NCI-H2171 treated with DMSO at 0.1 percent for 48 hours (cell line): Measurements from ENCODE around the gene COL18A1.

Experiments used
- DNase-seq: peaks from one replicate; lab custom pipeline; 2025; lab: John Stamatoyannopoulos, UW

The COL18A1 gene

DNA sequence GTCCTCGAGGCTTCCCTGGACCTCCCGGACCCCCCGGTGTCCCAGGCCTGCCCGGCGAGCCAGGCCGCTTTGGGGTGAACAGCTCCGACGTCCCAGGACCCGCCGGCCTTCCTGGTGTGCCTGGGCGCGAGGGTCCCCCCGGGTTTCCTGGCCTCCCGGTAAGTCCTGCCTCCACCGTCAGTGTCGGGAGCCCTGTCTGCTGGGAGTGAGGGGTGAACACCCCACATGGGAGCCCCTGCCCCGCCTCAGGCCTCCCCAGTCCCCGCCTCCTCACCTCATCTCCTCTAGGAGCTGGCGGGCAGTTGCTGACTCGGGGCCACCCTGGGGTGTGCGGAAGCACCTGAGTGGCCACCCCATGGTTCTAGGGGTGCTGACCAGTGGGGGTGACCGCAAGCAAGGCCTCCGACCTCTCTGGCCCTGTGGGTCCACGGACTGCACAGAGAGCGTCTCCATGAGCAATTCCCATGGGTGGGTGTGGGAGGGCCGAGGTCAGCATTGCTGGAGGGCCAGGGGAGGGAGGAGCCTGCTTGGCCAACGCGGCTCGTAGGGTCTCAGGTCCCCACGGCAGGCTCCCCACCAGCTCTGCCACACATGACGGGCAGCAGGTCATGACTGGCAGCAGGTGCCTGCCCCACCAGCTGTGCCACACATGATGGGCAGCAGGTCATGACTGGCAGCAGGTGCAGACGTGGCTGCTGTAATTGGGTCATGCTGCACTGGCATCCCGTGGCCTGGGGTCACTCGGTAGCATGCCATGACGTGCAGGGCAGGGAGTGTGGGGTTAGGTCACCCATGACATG is 75.9 kb downstream of the COL18A1 start:
- DNase-seq = no peak

DNA sequence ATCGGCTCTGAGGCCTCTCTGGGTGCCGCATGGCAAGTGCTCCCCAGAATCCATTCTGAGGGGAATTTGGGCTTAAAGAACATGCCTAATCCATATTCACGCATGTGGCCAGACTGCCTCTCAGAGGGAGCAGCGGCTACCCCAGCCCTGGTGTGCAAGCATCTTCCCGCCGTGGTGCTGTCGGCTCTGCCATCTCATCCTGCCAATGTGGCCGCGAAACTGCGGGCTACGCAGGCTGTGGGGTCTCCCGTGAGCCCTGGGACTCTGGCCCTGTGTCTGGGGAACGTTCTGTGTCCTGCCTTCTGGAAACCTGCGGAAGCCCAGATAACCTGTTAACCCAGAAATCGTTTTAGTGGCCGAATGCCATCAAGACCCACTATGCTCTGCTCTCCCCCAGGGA is 76.6 kb downstream of the COL18A1 start:
- DNase-seq = no peak

DNA sequence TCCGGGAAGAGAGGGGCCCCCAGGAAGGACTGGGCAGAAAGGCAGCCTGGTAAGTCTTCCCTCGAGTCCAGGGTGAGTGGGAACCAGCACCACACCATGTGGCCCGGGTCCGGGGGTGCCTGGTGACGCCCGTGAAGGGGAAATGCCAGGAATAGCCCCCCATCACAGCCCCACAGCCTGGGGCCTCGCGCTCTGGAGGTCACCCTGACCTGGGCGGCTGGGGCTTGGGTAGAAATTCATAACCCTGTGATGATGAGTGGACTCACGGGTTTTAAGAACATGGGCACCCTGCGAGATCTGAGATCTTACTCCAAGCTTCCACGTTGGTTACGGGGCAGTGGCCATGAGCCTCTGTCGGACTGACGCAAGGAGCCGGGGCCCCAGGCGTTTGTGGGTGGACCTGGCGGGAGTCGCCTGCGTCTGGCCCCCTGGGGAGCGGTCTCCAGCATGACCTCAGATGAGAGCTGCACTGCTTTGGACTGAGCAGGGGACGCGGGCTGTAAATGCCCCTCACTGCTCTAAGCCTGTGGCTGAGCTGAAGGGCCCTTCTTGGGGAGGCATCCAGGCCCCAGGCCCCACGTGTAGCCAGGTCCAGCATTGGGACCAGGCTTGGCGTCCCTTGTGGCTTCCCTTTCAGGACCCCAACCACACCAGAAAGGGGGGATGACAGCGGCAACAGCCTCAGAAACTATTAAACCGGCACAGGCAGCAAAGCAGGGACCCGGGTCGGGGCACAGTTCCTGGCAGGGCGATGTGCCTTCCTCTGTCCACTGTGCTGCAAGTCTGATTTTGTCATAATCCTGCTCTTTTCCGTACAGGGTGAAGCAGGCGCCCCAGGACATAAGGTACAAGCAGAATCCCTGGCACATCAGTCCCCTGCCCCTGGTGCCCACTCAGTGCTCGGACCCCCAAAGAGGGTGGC is 77.3 kb downstream of the COL18A1 start:
- DNase-seq = no peak

DNA sequence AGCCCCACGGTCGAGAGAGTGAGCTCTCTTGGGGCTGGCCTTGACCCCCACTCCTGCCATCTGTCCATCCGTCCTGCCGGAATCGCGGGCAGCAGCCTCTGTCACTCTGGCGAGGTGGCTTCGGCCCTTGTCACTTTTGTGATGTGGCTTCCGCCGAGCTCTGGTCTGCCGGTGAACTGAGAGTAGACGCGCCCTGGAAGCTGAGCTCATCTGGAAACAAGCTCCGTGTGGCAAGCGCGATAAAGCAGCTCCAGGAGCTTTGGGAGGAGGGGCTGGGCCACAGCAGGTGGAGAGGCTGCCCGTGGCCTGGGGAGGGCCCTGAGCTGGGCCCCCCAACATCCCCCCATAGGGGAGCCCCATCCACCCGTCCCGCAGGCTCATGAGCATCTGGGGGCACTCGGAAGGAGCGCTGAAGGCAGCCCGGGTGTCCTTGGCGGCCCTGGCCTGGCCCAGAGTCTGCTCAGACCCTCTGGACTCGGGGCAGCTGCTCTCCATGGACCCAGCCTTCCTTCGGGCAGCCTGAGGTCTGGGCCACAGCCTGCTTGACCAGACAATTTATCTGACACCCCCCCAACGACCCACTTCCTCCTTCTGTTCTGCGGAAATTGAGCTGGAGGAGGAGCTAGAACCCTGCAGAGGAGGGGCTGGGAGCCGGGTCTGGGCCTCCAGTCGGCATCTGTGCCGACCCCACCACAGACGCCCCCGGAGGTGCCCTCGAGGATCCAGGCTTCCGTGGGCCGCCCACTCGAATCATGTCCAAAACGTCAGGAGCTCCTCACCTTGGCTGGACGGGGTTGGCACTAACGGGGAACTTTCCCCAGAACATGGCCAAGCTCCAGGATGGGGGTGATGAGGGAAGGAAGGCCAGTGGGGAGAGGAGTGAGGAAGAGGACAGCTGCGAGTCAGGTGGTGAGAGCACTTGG is 78.2 kb downstream of the COL18A1 start:
- DNase-seq = no peak

DNA sequence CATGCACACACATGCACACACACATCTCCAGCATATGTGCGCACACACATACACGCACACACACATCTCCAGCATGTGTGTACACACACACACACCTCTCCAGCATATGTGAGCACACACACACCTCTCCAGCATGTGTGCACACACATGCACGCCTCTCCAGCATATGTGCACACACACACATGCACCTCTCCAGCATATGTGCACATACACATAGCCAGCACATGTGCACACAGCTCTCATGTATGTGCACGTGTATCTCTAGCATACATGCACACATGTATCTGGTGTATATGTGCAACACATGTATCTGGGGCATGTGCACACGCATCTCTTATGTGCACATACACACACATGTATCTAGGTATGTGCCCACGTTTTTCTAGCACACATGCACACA is 79.4 kb downstream of the COL18A1 start:
- DNase-seq = no peak

DNA sequence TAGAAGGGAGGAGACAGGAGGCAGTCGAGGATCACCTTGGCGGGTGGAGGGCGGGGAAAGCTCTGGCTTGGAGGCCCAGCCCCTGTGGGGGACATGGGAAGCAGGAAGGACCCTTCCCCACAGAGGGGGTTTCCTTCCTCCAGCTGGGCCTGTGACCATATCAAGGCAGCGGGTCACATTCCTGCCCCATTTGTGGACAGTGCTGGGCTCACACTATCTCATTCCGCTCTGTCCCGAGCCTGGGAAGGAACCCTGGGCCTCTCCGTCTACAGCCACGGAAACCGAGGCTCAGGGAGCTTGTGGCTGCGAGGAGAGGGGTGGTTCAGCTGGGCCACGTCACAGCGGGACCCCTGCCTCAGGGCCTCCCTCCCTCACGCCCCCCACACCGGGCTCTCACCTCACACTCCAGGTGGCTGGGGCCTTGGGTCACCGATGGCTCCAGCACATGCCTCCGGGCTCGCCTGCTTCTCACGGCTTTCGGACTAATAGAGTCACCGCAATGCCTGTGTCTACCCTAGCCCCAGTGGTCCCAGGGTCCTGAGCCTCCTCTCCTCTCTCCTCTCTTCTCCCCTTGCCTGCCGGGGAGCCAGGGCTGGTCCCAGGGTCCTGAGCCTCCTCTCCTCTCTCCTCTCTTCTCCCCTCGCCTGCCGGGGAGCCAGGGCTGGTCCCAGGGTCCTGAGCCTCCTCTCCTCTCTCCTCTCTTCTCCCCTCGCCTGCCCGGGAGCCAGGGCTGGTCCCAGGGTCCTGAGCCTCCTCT is 80.9 kb downstream of the COL18A1 start:
- no peak for DNase-seq

DNA sequence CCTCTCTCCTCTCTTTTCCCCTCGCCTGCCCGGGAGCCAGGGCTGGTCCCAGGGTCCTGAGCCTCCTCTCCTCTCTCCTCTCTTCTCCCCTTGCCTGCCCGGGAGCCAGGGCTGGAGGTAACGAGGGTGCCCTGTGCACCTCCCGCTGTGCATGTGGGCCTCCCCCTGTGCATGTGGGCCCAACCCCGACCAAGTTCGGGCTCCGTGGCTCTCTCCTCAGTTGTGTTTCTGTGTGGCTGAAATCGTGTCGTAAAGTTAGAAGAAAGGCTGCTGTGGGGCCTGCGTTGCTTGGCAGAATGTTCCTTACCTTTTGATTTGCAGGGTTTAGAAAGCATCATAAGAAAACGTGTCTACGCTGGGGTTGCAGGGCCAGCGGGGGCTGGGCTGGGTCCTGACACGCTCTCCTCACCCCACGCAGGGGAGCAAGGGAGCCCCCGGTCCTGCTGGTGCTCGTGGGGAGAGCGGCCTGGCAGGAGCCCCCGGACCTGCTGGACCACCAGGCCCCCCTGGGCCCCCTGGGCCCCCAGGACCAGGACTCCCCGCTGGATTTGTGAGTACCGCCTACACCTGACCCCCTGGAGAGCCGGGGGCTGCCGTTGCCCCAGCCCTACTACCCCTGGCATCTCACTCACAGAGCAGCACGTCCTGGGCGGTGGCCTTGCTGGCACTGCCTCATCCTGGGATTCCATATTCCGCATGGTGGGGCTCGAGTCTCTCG is 81.6 kb downstream of the COL18A1 start:
- DNase-seq = no peak

DNA sequence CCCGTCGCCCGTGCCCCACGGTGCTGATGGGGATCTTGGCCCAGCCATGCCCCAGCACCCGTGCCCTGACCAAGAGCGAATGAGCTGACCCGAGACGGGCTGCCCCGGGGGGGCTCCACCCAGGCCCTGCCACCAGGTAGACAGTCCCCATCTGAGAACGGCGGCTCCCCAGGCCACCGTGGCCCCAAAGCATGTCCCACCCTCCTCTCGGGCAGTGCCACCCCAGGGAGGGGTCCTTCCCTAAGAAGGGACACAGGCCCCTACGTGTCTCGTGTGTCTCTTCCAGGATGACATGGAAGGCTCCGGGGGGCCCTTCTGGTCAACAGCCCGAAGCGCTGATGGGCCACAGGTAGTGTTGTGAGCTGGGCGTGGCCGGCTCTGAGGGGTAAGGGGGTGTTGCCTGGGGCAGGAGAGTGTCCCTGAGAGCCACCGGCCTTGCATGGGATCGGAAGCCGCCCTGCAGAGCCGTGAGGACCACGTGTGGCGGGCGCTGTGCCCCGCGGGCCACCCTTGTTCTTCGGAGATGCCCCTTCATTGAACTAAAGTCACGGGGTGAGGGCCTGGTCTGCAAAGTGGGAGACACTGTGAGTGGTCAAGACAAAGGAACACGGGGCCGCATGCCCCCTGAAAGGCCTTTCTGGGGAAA is 82.3 kb downstream of the COL18A1 start:
- DNase-seq = no peak

DNA sequence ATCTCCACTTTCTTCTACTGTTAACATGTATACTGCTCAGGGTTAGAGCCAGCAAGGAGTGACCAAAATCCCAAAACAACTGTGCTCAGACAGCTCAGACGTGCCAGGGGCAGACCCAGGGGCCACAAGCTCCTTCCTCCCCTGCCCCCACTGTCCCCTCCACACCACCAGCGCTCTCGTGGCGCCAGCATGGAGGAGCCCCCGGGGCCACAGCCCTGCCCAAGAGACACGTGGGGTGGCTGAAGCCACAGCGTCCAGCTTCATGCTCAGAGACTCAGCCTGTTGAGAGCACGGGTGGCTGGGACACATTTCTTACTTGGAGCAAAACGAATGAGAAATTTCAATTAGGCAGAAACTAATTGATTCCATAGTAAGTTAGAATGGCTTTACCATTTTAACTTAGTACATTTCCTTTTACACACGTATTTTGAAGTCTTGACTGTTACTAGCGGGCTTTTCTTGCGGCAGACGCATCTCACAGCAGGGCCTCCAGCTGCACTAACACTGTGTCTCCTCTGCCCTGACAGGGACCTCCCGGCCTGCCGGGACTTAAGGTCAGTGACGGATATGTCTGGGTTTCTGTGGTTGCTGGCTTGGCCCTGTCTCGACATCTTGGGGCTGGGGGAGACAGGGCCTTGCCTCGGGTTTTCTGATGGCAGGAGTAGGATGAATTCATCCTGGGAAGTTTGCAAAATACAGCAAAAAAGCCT is 83.1 kb downstream of the COL18A1 start:
- DNase-seq = no peak

DNA sequence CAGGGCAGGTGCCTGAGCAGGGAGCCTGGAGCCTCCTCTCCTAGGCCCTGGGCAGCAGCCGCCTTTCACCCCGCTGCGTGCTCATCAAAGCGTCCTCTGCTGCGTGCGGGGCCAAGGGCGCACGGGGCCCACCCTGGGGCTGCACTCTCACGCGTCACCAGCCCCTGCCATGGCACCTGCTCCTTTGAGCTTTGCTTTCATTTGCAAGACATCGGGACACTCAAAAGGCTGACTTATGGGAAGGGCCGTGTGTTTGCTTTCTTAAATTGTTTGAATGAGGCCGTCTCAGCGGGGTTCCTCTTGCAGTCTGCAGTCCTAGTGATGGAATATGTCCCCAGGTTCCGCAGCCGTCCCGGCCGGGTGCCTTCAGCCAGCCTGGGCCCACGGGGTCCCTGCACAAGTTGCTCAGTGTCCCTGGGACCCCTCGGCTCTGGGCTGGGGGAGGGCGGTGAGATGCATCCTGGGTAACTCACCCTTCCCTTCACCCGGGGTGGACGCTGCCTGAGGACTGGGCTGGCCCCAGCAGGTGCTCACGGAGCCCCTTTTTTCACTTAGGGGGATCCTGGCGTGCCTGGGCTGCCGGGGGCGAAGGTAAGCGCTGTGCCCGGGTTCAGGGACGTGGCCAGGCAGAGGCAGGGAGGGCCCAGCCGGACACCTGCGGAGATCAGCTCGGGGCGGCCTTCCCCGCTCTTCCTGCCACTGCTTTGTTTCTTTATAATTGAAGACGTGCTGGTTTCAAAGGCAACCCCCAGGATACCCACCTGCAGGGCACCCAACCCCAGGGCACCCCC is 84.2 kb downstream of the COL18A1 start:
- DNase-seq = no peak

DNA sequence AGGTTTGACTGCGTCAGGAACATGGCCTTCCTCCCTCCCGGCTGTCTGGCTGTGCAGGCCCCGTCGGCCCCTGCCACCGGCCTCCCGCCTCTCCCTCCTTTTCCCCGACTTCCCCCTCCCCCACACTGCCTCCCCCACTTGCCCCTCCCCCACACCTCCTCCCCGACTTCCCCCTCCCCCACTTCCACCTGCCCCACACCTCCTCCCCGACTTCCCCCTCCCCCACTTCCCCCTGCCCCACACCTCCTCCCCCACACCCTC is 84.7 kb downstream of the COL18A1 start:
- no peak for DNase-seq

DNA sequence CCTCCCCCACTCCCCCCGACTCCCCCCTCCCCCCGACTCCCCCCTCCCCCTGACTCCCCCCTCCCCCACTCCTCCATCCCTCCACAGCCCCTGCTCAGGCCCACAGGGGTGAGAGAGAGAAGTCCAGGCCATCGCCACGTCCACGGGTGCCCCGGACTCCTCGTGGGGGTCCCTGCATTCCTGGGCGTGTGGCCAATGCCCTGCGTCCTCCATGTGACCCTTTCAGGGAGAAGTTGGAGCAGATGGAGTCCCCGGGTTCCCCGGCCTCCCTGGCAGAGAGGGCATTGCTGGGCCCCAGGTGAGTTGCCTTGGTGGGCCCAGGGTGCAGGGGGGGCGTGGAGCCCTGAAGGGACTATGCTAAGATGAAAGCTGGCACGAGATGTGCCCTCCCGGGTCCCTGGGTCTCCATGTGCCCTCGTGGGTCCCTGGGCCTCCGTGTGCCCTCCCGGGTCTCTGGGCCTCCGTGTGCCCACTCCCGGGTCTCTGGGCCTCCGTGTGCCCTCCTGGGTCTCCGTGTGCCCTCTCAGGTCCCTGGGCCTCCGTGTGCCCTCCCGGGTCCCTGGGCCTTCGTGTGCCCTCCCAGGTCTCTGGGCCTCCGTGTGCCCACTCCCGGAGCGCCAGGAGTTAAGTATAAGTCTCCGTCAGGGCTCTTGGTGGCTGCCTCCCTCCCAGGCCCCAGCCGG is 85.2 kb downstream of the COL18A1 start:
- DNase-seq = no peak

DNA sequence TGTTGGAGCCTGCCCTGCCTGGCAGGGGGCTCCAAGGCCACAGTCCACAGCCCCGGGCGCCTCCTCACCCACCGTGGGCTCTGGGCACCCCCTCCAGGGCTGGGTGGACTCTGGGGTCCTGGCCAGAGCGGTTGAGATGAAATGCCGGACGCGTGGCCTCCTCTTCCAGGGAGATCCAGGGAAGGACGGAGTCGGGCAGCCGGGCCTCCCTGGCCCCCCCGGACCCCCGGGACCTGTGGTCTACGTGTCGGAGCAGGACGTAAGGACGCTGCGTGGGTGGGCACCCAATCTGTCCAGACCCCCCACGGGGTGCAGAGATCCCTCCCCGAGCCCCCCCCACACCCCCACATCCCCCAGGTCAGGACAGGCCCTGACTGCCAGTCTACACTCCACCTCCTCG is 86.1 kb downstream of the COL18A1 start:
- no peak for DNase-seq

DNA sequence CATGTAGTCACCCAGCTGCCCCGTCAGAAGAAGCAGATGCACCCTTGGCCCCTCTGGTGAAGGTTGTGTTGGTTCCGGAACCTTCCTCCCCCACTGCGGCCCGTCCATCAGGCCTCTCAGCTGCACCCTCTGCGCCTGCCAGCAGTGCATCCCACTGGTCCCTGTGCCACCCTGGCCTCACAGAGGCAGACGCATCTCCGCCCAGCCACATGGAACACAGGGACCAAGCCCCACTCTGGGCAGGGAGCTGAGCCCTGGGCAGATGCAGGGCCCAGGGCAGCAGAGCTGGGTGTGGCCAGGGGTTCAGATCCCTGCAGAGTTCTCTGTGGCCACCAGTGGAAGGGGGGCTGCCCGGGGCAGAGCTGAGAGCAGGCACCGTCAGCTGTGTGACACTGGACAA is 86.7 kb downstream of the COL18A1 start:
- DNase-seq = no peak

DNA sequence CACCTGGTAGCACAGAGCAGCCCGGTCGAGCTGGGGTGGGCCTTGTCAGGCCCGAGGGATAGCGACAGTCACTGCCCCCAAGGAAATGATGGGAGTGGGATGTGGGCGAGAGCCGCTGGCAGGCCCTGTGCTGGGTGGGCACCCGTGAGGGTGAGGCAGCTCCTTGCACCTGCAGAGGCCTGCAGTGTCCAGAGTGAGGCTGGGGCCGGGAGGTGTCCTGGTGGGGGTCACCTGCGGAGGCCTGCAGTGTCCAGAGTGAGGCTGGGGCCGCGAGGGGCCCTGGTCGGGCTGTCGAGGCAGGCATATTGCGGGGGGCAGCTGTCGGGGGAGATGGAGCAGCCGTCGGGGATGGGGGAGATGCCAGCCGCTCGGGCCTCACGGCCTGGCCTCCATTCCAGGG is 87.8 kb downstream of the COL18A1 start:
- no peak for DNase-seq

DNA sequence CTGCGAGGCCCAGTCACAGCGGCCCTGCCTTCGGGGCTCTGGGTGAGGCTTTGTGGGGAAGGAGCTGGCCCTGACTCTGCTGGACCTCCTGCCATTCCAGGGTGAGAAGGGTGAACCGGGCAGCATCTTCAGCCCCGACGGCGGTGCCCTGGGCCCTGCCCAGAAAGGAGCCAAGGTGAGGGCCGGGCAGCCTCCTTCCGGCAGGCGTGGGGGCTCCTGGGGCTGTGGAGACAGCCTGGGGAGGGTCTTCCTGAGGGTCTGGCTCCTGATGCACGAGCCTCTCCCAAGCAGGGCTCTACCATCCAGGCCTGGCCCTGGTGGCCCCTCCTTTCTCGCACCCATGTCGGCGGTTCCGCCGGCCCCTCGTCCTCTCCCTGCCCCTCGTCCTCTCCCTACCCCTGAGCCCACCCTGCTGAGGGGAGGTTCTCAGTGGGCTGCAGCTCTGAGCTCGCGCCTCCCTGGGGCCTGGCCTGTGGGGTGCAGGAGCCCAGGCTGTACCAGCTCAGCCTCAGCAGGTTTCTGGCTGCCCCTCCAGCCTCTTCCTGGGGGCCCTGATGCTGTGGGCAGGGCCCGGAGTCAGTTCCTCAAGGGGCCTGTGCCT is 88.5 kb downstream of the COL18A1 start:
- DNase-seq = no peak

DNA sequence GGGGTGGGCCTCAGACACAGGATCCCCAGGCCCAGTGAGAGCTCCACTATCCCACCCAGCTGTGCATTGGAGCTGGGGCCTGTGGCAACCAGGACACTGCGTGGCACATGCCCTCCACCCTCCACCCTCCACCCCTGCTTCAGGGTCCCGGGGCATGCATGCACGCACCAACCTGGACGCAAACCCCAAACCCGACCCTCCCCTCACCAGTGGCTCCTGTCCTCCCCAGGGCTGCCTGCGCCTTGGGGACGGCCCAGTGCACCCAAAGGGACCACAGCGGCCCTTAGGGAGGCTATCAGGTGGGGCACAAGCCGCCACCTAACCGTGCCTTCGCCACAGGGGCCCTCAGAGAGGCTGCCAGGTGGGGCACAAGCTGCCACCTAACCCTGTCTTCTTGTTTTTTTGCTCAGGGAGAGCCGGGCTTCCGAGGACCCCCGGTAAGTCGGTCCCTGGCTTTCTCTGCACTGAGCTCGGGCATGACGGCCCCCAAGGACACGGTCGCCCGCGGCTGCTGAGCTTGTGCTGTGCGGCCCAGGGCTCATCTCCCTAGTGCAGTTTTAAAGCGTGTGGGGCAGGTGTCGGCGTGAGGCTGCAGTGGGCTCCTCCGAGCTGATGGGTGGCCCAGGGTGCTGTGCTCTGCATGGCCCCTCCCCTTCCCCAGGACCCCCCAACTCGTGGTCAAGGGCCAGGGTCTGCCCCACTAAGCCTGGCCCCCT is 89.3 kb downstream of the COL18A1 start:
- DNase-seq = no peak
